GM18511 (cell line): ENCODE measurements around the gene CHRM2.

ENCODE experiments used
- ATAC-seq: cut with Tn5 transposase; IDR thresholded peaks from one replicate; pipeline ENCODE4 v1.9.1; 2021; ENCODE audit warnings: mild to moderate bottlenecking, moderate library complexity; ENCODE audit not compliant: unreplicated experiment

Gene CHRM2

GRCh38 chr7:137017221-137017620 lies 148.8 kb downstream of the CHRM2 start:
- ATAC-seq: no peak

- ATAC-seq: no peak
Observed at GRCh38 chr7:137018468-137018867, 150.0 kb downstream of the CHRM2 start.

GRCh38 chr7:137020351-137020750 lies 151.9 kb downstream of the CHRM2 start:
- ATAC-seq: no peak

- no peak for ATAC-seq
Observed at GRCh38 chr7:137025469-137026175, 157.2 kb downstream of the CHRM2 start.

- ATAC-seq: no peak
Observed at GRCh38 chr7:137026176-137026500, 157.7 kb downstream of the CHRM2 start.

- ATAC-seq: no peak
Observed at GRCh38 chr7:137032436-137032835, 164.0 kb downstream of the CHRM2 start.

- no peak for ATAC-seq
Observed at GRCh38 chr7:137036768-137037167, 168.3 kb downstream of the CHRM2 start.

- ATAC-seq: no peak
Observed at GRCh38 chr7:137038706-137039105, 170.3 kb downstream of the CHRM2 start.

- no peak for ATAC-seq
Observed at GRCh38 chr7:137040745-137041144, 172.3 kb downstream of the CHRM2 start.

- no peak for ATAC-seq
Observed at GRCh38 chr7:137045573-137045972, 177.1 kb downstream of the CHRM2 start.

GRCh38 chr7:137069249-137069963 lies 201.0 kb downstream of the CHRM2 start:
- no peak for ATAC-seq
